SK-N-SH (cell line): ENCODE data around the gene PDE4D. TPM values are rescaled to one million over a fixed set of nuclear protein-coding genes. Genes with fewer than 3 reads are reported as not detected.

Experiments used
- CTCF ChIA-PET: fragments of 300-600, 350-600 bp; formaldehyde crosslinking; extraction: SDS; loops from one replicate; lab custom pipeline; 2021; lab: Yijun Ruan, JAX
- POLR2A ChIA-PET: fragments of 350-600 bp; sonication (Branson Sonifier 250); formaldehyde crosslinking; extraction: SDS; loops from one replicate; lab custom pipeline; 2020; ENCODE audit warnings: antibody characterized with exemption, inconsistent platforms; lab: Yijun Ruan, JAX
- DNase-seq: peaks from one replicate; pipeline ENCODE4 v3.0.0; 2012
- H2AFZ ChIP-seq: fragments of 200-600 bp; sonication (generic); 2 replicates; pipeline ENCODE4 v1.8.1; 2016; ENCODE audit warnings: antibody characterized with exemption, mild to moderate bottlenecking, low read depth
- H3F3A ChIP-seq: fragments of 200-600 bp; sonication (generic); replicated peaks from 2 replicates; pipeline ENCODE3; 2016; ENCODE audit warnings: antibody characterized with exemption, mild to moderate bottlenecking; ENCODE audit not compliant: insufficient read depth
- H3K27ac ChIP-seq, 2 experiments: fragments of 200-500 bp in 1 of 2; fragments of 200-600 bp in 1 of 2; sonication (Bioruptor generic) in 1 of 2; sonication (generic), shearing (Covaris generic) in 1 of 2; 2 replicates each; pipeline versions ENCODE4 v1.5.1 to v1.6.1; 2014 to 2016; ENCODE audit warnings: low read depth in 2 of 2, inconsistent platforms in 1 of 2, low read length in 1 of 2, mild to moderate bottlenecking in 1 of 2, mixed read lengths in 1 of 2
- H3K27me3 ChIP-seq: fragments of 200-600 bp; sonication (generic), shearing (Covaris generic); 2 replicates; pipeline ENCODE4 v1.6.1; 2016; ENCODE audit warnings: mixed run types; ENCODE audit not compliant: insufficient read depth
- H3K36me3 ChIP-seq, 2 experiments: fragments of 200-500 bp in 1 of 2; fragments of 200-600 bp in 1 of 2; sonication (Bioruptor generic) in 1 of 2; sonication (generic) in 1 of 2; replicated peaks in 1 of 2; 2 replicates each; pipeline versions ENCODE3 to v1.5.1; 2014 to 2016; ENCODE audit warnings: low read length in 1 of 2, mild to moderate bottlenecking in 1 of 2; ENCODE audit not compliant: insufficient read depth in 2 of 2, control insufficient read depth in 1 of 2
- H3K4me1 ChIP-seq, 2 experiments: fragments of 200-500 bp in 1 of 2; fragments of 200-600 bp in 1 of 2; sonication (Bioruptor generic) in 1 of 2; sonication (generic), shearing (Covaris generic) in 1 of 2; 2 replicates each; pipeline versions ENCODE4 v1.5.1 to v1.6.1; 2014 to 2016; ENCODE audit warnings: low read depth in 1 of 2, low read length in 1 of 2, mixed run types in 1 of 2; ENCODE audit not compliant: insufficient read depth in 2 of 2, control insufficient read depth in 1 of 2
- H3K4me2 ChIP-seq: fragments of 200-600 bp; sonication (generic), shearing (Covaris generic); 2 replicates; pipeline ENCODE4 v1.6.1; 2017; ENCODE audit warnings: mixed run types
- H3K4me3 ChIP-seq, 2 experiments: fragments of 200-500 bp in 1 of 2; fragments of 200-600 bp in 1 of 2; sonication (Bioruptor generic) in 1 of 2; sonication (generic), shearing (Covaris generic) in 1 of 2; 2 replicates each; pipeline versions ENCODE4 v1.5.1 to v1.8.1; 2014 to 2016; ENCODE audit warnings: low read depth in 2 of 2, inconsistent platforms in 1 of 2, low read length in 1 of 2, mild to moderate bottlenecking in 1 of 2, mixed read lengths in 1 of 2, moderate library complexity in 1 of 2
- H3K79me2 ChIP-seq: fragments of 200-600 bp; sonication (generic); 2 replicates; pipeline ENCODE4 v1.8.1; 2017; ENCODE audit warnings: mild to moderate bottlenecking; ENCODE audit not compliant: insufficient read depth
- H3K9ac ChIP-seq: fragments of 200-600 bp; sonication (generic); 2 replicates; pipeline ENCODE4 v1.6.1; 2017; ENCODE audit warnings: mixed run types
- H3K9me2 ChIP-seq: fragments of 200-600 bp; sonication (generic); 2 replicates; pipeline ENCODE4 v1.6.1; 2017; ENCODE audit warnings: mixed run types
- H3K9me3 ChIP-seq: fragments of 200-600 bp; sonication (generic); 2 replicates; pipeline ENCODE4 v1.6.1; 2017; ENCODE audit warnings: mixed run types, mild to moderate bottlenecking, moderate library complexity
- H4K20me1 ChIP-seq: fragments of 200-600 bp; sonication (generic); 2 replicates; pipeline ENCODE4 v1.6.1; 2017; ENCODE audit warnings: mild to moderate bottlenecking, mixed run types; ENCODE audit not compliant: insufficient read depth
- CTCF ChIP-seq: fragments of 200-600 bp; sonication (generic); IDR thresholded peaks from 2 replicates; pipeline ENCODE4 v1.6.1; 2017; ENCODE audit warnings: antibody characterized with exemption, mild to moderate bottlenecking, moderate library complexity
- ELF1 ChIP-seq: IDR thresholded peaks from 2 replicates; pipeline ENCODE4 v1.4.0; 2012
- EZH2phosphoT487 ChIP-seq: fragments of 200-600 bp; sonication (generic); IDR thresholded peaks from 2 replicates; pipeline ENCODE4 v1.6.1; 2017; ENCODE audit warnings: low read depth, mixed run types, mild to moderate bottlenecking, antibody characterized with exemption, moderate library complexity, borderline replicate concordance
- FOSL2 ChIP-seq: IDR thresholded peaks from 2 replicates; pipeline ENCODE4 v1.4.0; 2012; ENCODE audit warnings: low read depth, mild to moderate bottlenecking, moderate library complexity, borderline replicate concordance
- GABPA ChIP-seq: IDR thresholded peaks from 2 replicates; pipeline ENCODE4 v1.4.0; 2012; ENCODE audit warnings: low read depth, mild to moderate bottlenecking
- GATA2 ChIP-seq: sonication (generic); formaldehyde crosslinking; IDR thresholded peaks from 2 replicates; pipeline ENCODE4 v1.5.0; 2020; ENCODE audit warnings: mild to moderate bottlenecking, missing genetic modification reagents
- IRF3 ChIP-seq: fragments of 150-350 bp; IDR thresholded peaks from 2 replicates; pipeline ENCODE4 v1.6.1; 2016; ENCODE audit warnings: mild to moderate bottlenecking, low read depth, low read length
- JUND ChIP-seq: IDR thresholded peaks from 2 replicates; pipeline ENCODE4 v1.4.0; 2012
- MAX ChIP-seq: IDR thresholded peaks from 2 replicates; pipeline ENCODE4 v1.4.0; 2012; ENCODE audit warnings: low read depth
- MEF2A ChIP-seq: IDR thresholded peaks from 2 replicates; pipeline ENCODE4 v1.4.0; 2012; ENCODE audit warnings: low read depth, borderline replicate concordance
- NRF1 ChIP-seq: IDR thresholded peaks from 2 replicates; pipeline ENCODE4 v1.6.1; 2012; ENCODE audit warnings: low read depth, mild to moderate bottlenecking, low read length
- PBX3 ChIP-seq: IDR thresholded peaks from 2 replicates; pipeline ENCODE4; 2012
- POLR2AphosphoS5 ChIP-seq: IDR thresholded peaks from 2 replicates; pipeline ENCODE4 v1.6.1; 2012; ENCODE audit warnings: low read depth, low read length
- RAD21 ChIP-seq: IDR thresholded peaks from 2 replicates; pipeline ENCODE4 v1.6.1; 2012; ENCODE audit warnings: mild to moderate bottlenecking, low read length
- RCOR1 ChIP-seq: fragments of 150-350 bp; IDR thresholded peaks from 2 replicates; pipeline ENCODE4 v1.6.1; 2017; ENCODE audit warnings: antibody characterized with exemption, low read length
- SIN3A ChIP-seq: IDR thresholded peaks from 2 replicates; pipeline ENCODE4 v1.6.1; 2012; ENCODE audit warnings: low read depth, mild to moderate bottlenecking, low read length, moderate library complexity, borderline replicate concordance
- TEAD4 ChIP-seq: IDR thresholded peaks from 2 replicates; pipeline ENCODE4 v1.4.0; 2012; ENCODE audit warnings: mild to moderate bottlenecking, borderline replicate concordance; ENCODE audit not compliant: insufficient read depth
- USF1 ChIP-seq: IDR thresholded peaks from 2 replicates; pipeline ENCODE4 v1.4.0; 2012; ENCODE audit warnings: low read depth, borderline replicate concordance
- YY1 ChIP-seq: IDR thresholded peaks from 2 replicates; pipeline ENCODE4 v1.4.0; 2012; ENCODE audit warnings: low read depth, mild to moderate bottlenecking
- WGBS: methylation state at CpG from one replicate; pipeline ENCODE4 v1.1.6; 2017; ENCODE audit warnings: low lambda C conversion rate; 5-methylcytosine and 5-hydroxymethylcytosine counted together
- polyA plus RNA-seq, 3 experiments: library from polyadenylated mRNA; depleted of rRNA; stranded (reverse); fragments of >200 nt; gene quantifications; 2 replicates each; pipeline ENCODE4 v1.2.3, GENCODE V29; 2012

The PDE4D gene
- polyA plus RNA-seq, 1 of the 3 experiments (the other 2 are of a cell fraction) = 2.4 TPM

GRCh38 chr5:59266410-59266809, 627.1 kb downstream of the PDE4D start:
- no peaks in the 10 kb centered on the region; a peak in 2 of 4 replicates for H3K4me1 ChIP-seq
- H2AFZ ChIP-seq = no peak overlapping the region
- H3K27ac ChIP-seq = no peak overlapping the region
- no peaks in the 10 kb centered on the region for H3F3A ChIP-seq
- H3K9me2 ChIP-seq = no peaks in the 10 kb centered on the region
- no peaks in the 10 kb centered on the region for H3K27me3 ChIP-seq
- H3K9me3 ChIP-seq = no peaks in the 10 kb centered on the region
- ChIA-PET CTCF (interaction anchor here (0.7 to 1.6 kb wide), 2 partner anchors 32 to 78 kb away, joined by 3 to 5 read pairs; no protein-coding TSS in a partner anchor), POLR2A (no interaction called here)
- H4K20me1 ChIP-seq = no peaks in the 10 kb centered on the region
- no peaks in the 10 kb centered on the region for H3K36me3 ChIP-seq
- DNase-seq = no peak
- no peak overlapping the region for H3K9ac ChIP-seq
- H3K4me2 ChIP-seq = no peak overlapping the region
- WGBS = 86% methylated on average over 3 of the region's 3 CpGs
- H3K79me2 ChIP-seq = no peaks in the 10 kb centered on the region
- H3K4me3 ChIP-seq = no peak overlapping the region
- no peak for TF ChIP-seq CTCF
- TF ChIP-seq EZH2phosphoT487 = no peak
- no peak for TF ChIP-seq RAD21
- no peak for TF ChIP-seq USF1
- no peak for TF ChIP-seq TEAD4
- no peak for TF ChIP-seq POLR2AphosphoS5
- TF ChIP-seq JUND = no peak
- TF ChIP-seq SIN3A = no peak
- TF ChIP-seq GATA2 = no peak
- TF ChIP-seq PBX3 = no peak
- TF ChIP-seq, all 33 proteins: peak for 0

- no peak for DNase-seq
- WGBS = 60% methylated on average over 4 of the region's 4 CpGs
- Histone ChIP-seq H3K27ac (no peak overlapping the region), H3K9me2 (no peaks in the 10 kb centered on the region), H3K4me2 (no peak overlapping the region), H3K4me1 (no peaks in the 10 kb centered on the region; a peak in 2 of 4 replicates), H2AFZ (no peak overlapping the region), H3K4me3 (no peak overlapping the region), H3K9ac (no peak overlapping the region), H3K36me3 (no peaks in the 10 kb centered on the region), H3K27me3 (no peaks in the 10 kb centered on the region), H4K20me1 (no peaks in the 10 kb centered on the region), H3K9me3 (no peaks in the 10 kb centered on the region), H3F3A (no peaks in the 10 kb centered on the region), H3K79me2 (no peaks in the 10 kb centered on the region)
- ChIA-PET CTCF (interaction anchor here (0.8 to 1.6 kb wide), 3 partner anchors 19 to 116 kb away, joined by 3 to 6 read pairs (median 3); no protein-coding TSS in a partner anchor), POLR2A (no interaction called here)
- TF ChIP-seq USF1 = no peak
- no peak for TF ChIP-seq JUND
- no peak for TF ChIP-seq IRF3
- TF ChIP-seq MEF2A = no peak
- TF ChIP-seq NRF1 = no peak
- TF ChIP-seq FOSL2 = no peak
- TF ChIP-seq GABPA = no peak
- no peak for TF ChIP-seq MAX
- TF ChIP-seq ELF1 = no peak
- no peak for TF ChIP-seq CTCF
- TF ChIP-seq YY1 = no peak
- no peak for TF ChIP-seq TEAD4
- TF ChIP-seq RCOR1 = no peak
These were observed 628.8 kb downstream of the PDE4D start for GRCh38 chr5:59264639-59265245.
